ENCODE data around the gene E2F2. TPM values are rescaled to one million over a fixed set of nuclear protein-coding genes. Genes with fewer than 3 reads are reported as not detected.

E2F2 gene
- total RNA-seq, 1 experiment from 2014 or later, result 5.1 TPM

- H3K27me3 ChIP-seq (ENCODE audit: insufficient read depth, low read length), result no peaks in the 10 kb centered on the region
- no peaks in the 10 kb centered on the region for H3K79me1 ChIP-seq (ENCODE audit: insufficient read depth, low read depth, low read length, poor library complexity, severe bottlenecking)
- no peak overlapping the region for H2BK12ac ChIP-seq (ENCODE audit: insufficient read length, low read depth, low read length)
- peak; percentile 56 for TF ChIP-seq CTCF (conservative IDR thresholded peaks at IDR 0.05)
- no peak overlapping the region for H2BK15ac ChIP-seq (ENCODE audit: low read depth, low read length)
- H3K4me1 ChIP-seq (ENCODE audit: insufficient read depth, low read length), result peaks cover 6% of the 10 kb centered on the region; the same call in 1 of the 2 replicates
- H2AK5ac ChIP-seq (ENCODE audit: insufficient read length, low read length), result no peak overlapping the region
- no peak overlapping the region for H3K56ac ChIP-seq (ENCODE audit: insufficient read length, low read depth, low read length)
- peaks cover 8% of the 10 kb centered on the region for H3K23me2 ChIP-seq (ENCODE audit: insufficient read length, low read depth, low read length, poor library complexity, severe bottlenecking)
- H3K14ac ChIP-seq (ENCODE audit: insufficient read depth, low read length), result no peak overlapping the region
- Mint-ChIP-seq H3K36me3 (ENCODE audit: insufficient read depth in 1 of 3, low read depth in 3 of 3) (peaks cover 0 to 3% (median 0%) of the 10 kb centered on the region in 3 experiments; a peak in 1 of 7 replicates), H3K4me1 (peaks cover 65 to 70% of the 10 kb centered on the region in 2 experiments), H3K27ac (peak overlapping the region; percentile 65 to 80 (median 78); a peak in 3 of 7 replicates), H3K4me3 (no peak overlapping the region; a peak in 2 of 5 replicates), H3K9me3 (peaks cover 0 to 2% of the 10 kb centered on the region in 2 experiments; a peak in 1 of 5 replicates), H3K27me3 (ENCODE audit: low read depth) (peaks cover 21% of the 10 kb centered on the region)
- no peaks in the 10 kb centered on the region for H3K9me3 ChIP-seq (ENCODE audit: control insufficient read depth, low read depth, low read length)
- no peak overlapping the region for H3K27ac ChIP-seq (ENCODE audit: insufficient read length, low read depth, low read length)
- no peak overlapping the region for H2AFZ ChIP-seq (ENCODE audit: low read length)
- H3K23ac ChIP-seq (ENCODE audit: insufficient read length, low read depth, low read length), result no peak overlapping the region
- H4K91ac ChIP-seq (ENCODE audit: insufficient read length, low read depth, low read length), result no peak overlapping the region
- H3K9ac ChIP-seq (ENCODE audit: extremely low read depth, insufficient read length, low read length), result no peak overlapping the region
- H3K4me2 ChIP-seq (ENCODE audit: insufficient read depth, insufficient read length, low read length), result no peak overlapping the region
- no peaks in the 10 kb centered on the region for H4K20me1 ChIP-seq (ENCODE audit: control insufficient read depth, insufficient read depth, insufficient read length)
- no peak overlapping the region for H2BK5ac ChIP-seq (ENCODE audit: insufficient read length, low read length)
- no peak overlapping the region for H2BK120ac ChIP-seq (ENCODE audit: low read depth, low read length, poor library complexity, severe bottlenecking)
- no peak overlapping the region for H4K5ac ChIP-seq (ENCODE audit: insufficient read length, low read depth, low read length)
- no peak overlapping the region for H4K8ac ChIP-seq (replicated peaks; ENCODE audit: insufficient read length, low read depth, low read length)
- no peaks in the 10 kb centered on the region for H3K79me2 ChIP-seq (ENCODE audit: insufficient read depth, low read length)
- DNase-seq, result peak; percentile 65
- H2BK20ac ChIP-seq (ENCODE audit: low read depth, low read length, poor library complexity, severe bottlenecking), result no peak overlapping the region
- no peak overlapping the region for H3T11ph ChIP-seq (ENCODE audit: low read length)
- WGBS (ENCODE audit: extremely low coverage, insufficient read length, low lambda C conversion rate), result no CpG with 5 or more reads among the region's 6 CpGs
- H3K4ac ChIP-seq (ENCODE audit: low read depth, low read length), result no peak overlapping the region
- H3K18ac ChIP-seq (ENCODE audit: insufficient read length, low read depth, low read length), result no peak overlapping the region
Measured at GRCh38 chr1:23566304-23566703, 35.3 kb upstream of the E2F2 start.
